GM18873 (cell line): ENCODE measurements around the gene SLC30A2.

Source experiments
- ATAC-seq: cut with Tn5 transposase; IDR thresholded peaks from one replicate; pipeline ENCODE4 v1.9.1; 2021; ENCODE audit warnings: mild to moderate bottlenecking, moderate library complexity, moderate number of reproducible peaks; ENCODE audit not compliant: unreplicated experiment, low FRiP score

SLC30A2 gene

DNA sequence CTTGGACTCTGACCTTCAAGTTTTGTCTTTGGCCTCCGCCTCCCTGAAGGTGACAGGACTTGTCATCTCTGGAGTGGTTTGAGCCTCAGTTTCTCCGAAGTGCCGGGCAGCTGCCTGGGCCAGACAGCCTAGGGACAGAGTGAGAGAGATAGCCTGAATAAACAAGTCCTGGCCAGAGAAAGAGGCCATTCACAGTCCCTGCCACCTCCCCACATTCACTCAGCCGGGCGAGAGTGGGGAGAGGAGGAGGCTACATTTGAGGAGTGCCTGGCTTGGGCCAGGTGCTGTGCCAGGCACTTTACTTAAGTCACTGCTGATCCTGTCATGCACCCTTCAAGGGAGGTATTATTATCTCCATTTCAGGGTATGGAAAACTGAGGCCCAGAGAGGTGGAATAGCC is 20.9 kb downstream of the SLC30A2 start:
- ATAC-seq, result no peak

DNA sequence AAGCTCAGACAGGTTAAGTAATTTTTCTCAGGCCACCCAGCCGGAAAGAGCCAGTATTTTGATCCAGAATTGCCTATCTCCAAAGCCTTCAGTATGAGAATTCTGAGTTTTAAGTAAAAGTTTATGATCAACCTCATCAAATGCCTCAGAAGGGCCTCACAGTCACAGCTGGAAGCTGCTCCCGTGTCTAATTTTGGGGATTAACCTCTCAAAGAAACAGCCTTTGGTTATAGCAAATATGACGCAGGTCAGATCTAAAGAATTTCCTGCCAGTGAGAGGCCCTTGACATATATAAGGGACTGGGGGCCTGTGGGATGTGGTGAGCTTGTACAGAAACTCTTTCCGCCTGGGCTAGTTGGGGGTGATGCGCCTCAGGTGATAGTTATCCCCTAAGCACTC is 22.1 kb downstream of the SLC30A2 start:
- ATAC-seq, result no peak

GRCh38 chr1:26023009-26023408 is 22.9 kb downstream of the SLC30A2 start:
- no peak for ATAC-seq

DNA sequence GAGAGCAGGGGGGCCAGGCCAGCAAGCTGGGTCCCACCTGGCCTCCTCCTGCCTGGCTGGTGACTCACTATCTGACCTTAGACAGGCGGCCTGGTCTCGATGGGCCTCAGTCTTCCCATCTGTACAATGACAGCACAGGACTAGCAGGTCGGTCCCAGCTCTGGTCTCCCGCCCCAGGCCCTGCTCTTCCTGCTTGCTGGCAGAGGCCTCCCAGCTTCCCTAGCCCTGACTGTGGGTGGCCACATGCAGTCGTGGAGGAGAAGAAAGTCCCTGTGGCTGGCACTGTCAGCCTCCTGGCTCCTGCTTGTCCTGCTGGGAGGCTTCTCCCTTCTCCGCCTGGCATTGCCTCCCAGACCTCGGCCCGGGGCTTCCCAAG is 23.5 kb downstream of the SLC30A2 start:
- ATAC-seq, result no peak

DNA sequence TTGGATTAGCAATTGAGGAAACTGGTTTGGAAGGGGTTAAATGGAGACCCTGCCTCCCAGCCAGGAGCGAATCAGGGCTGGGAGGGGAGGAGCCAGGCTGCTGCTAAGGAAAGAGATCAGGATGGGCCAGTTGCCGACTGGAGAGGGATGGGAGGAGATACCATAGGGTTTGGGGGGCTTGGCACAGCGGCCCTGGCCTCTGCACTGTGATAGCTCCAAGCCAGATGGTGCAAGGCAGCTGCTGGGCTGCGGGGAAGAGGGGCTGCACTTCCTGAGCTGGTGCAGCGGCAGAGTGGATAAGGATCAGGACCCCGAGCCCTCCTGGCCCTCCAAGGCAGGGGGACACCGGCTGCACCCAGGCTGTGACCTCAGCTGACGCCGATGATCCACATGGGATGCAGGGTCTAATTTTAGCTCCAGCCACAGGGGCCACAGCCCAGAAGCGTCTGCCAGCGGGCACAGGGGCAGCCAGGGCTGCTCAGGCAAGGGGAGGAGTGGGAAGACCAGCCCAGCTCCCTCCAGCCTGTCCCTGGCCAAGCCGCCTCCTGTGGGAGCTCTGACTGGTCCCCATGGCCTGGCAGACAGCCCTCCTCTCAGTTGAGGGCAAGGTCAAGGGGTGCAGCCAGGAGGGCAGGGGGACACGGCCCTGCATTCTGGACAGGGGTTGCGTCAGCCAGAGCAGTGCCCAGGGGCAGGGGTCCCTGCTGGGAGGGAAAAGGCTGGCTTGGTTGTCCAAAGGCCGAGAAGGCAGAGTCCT is 24.1 kb downstream of the SLC30A2 start, which contains the start of gene EXTL1:
EXTL1 (plus strand) TSS at position 129 of the 757 bp plus-strand sequence. CDS start 872 bp downstream, outside the sequence.
- ATAC-seq, result no peak

- no peak for ATAC-seq
Observed at GRCh38 chr1:26020941-26021646, 24.8 kb downstream of the SLC30A2 start.

DNA sequence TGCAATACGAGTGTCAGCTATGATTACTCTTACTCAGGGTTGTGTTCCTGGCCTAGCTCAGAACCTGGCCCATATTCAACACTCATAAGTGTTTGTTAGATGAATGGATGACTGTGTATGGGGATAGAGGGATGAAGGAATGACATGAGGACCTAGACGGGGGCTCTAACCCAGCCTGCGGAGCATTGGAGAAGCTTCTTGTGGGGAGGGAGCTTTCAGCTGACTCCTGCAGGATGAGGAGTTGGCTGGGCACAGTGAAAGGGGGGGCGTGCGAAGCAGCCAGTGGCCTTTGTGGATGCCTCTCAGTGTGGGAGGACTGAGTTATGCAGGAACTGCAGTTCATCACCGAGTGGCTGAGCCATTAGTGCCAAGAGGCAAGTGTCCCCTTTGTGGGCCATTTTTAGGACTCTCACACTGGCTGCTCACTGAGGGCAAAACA is 25.6 kb downstream of the SLC30A2 start:
- ATAC-seq, result no peak

GRCh38 chr1:26019641-26020315 is 26.1 kb downstream of the SLC30A2 start:
- no peak for ATAC-seq

DNA sequence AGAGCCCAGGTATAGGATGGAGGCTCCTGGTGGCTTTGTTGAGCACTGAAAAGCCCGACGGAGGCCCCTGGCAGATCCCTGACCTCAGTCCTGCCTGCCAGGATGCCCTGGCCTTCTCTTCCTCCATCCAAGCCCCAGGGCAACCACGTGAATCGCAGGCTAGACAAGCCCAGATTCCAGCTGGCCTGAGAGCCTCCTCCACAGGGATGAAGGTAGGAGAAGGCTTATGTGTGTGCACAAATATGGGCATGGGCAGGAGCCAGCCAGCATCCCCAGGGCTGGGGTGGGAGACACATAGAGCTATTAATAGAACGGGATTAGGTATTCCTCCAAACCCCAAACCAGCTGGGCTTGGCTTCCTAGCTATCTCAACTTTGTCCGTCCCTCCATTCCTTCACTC is 28.3 kb downstream of the SLC30A2 start:
- no peak for ATAC-seq

DNA sequence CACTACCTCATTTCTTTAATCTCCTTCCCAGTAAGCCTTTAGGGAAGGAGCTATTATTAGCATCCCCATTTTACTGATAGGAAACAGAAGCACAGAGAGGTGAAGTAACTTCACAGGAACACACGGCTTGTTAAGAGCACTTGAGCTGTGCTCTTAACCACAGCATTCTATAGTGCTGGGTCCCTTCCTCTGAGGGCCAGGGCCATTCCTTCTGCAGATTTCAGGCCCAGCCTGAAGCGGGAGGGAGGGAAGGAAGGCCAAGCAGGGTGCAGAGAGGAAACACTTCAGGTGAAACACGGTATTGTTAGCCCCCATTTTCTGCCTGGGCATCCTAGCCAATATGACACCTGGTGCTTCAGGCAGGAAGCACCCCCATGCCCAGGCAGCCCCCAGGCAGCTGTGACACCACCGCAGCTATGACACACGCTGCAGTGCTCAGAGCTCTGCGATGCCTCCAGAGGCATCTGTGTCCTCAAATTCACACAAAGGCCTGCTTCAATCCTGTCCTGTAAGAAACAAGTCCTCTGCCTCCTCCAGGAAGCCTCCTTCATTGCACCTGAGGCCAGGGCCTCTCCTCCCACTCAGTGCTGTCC is 28.9 kb downstream of the SLC30A2 start:
- no peak for ATAC-seq

DNA sequence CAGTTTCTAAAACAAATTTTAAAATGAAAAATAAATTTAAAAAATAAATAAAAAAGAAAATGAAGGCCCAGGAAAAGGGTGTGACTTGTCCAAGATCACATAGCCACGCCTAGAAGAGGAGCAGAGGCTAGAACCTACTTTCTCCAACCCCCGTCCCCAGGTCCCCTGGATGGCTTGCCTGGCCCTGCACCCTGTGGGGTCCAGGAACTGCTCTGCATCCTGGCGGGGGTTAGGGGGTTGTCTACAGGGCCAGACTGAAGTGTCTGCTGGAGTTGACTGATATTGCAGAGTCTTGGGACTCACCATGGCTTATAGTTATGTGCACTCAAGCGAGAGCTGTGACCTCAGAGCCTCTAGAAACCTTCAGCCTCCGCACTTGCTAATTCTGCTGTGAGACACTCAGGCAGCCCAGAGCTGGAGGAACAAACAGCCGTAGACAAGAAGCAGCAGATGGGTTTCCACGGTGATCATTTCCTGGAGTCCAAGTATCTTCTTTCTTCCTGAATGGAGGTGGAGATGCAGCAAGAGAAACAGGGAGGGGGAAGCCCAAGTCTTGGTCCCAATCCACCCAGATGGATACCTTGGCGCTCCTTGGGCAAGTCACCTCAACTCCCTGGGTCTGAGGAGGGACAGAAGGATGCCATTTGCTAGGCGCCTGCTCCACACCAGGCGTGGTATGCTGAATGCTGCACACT is 29.5 kb downstream of the SLC30A2 start:
- ATAC-seq, result no peak

DNA sequence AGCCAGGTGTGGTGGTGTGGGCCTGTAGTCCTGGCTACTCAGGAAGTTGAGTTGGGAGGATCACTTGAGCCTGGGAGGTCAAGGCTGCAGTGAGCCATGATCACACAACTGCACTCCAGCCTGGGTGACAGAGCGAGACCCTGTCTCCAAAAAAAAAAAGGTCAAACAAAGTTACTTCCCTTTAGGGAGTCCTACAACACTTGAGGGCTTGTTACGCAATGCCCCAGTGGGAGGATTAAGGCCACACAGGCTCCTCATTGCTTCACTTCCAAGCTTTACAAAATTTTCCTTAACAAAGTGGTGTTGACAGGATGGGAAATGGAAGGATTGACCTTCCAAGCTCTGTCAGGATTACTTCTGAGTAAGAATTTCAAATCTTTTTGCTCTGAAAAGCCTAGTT is 30.6 kb downstream of the SLC30A2 start:
- ATAC-seq, result no peak

- ATAC-seq, result no peak
Observed at GRCh38 chr1:26014179-26014578, 31.7 kb downstream of the SLC30A2 start.

- ATAC-seq, result no peak
Observed at GRCh38 chr1:26012864-26013263, 33.1 kb downstream of the SLC30A2 start.

DNA sequence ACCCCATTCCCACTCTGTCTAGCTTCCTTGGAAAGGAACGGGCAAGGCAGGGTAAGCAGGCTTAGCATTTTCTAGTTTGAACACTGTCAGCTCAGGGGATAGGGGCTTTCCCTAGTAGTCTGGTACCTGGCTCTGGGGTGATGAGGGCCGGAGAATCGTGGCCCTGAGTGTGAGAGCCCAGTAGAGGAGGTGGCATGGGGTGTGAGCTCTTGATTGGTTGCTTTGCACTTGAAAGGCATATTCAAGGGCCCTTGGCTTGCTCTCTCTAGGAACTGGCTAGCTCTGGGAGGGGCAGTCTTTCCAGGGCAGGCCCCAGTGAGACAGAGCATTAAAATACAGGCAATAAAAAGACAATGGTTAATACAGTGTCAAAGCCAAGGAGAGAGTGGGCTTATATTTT is 35.1 kb downstream of the SLC30A2 start:
- ATAC-seq, result no peak

- ATAC-seq, result no peak
Observed at GRCh38 chr1:26009796-26010447, 36.0 kb downstream of the SLC30A2 start.

GRCh38 chr1:26006710-26007109 is 39.2 kb downstream of the SLC30A2 start:
- no peak for ATAC-seq

GRCh38 chr1:26005434-26006105 is 40.3 kb downstream of the SLC30A2 start:
- no peak for ATAC-seq

DNA sequence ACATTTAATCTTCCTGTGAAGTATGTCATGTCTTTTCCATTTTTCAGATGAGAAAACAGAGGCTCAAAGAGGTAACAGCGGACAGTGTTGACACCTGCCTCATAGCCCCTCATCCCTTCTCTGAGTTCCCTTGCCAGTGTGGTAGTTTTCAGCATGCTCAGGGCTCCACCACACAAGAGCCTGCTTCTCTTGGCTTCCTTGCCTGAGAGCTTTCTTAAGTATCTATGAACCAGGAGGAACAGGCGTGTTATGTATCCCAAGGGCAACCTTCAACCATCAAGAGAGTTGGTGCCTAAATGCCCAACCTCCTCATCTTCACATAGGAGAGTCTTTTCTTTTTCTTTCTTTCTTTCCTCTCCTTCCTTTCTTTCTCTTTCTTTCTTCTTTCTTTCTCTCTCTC is 42.2 kb downstream of the SLC30A2 start:
- ATAC-seq, result no peak
